HG03432 (cell line): ENCODE measurements around the gene STAT5A.
A peak's percentile ranks its signal among the peaks of the same experiment; 100 is the strongest.
"Not testable (repeated sequence)": the region's sequence is repeated elsewhere in the genome, so short reads cannot be mapped to it uniquely, and the experiment has no call there.

Experiments
- ATAC-seq: cut with Tn5 transposase; IDR thresholded peaks from one replicate; pipeline ENCODE4 v1.9.1; 2021; ENCODE audit warnings: mild to moderate bottlenecking, moderate library complexity; ENCODE audit not compliant: unreplicated experiment

STAT5A gene

DNA sequence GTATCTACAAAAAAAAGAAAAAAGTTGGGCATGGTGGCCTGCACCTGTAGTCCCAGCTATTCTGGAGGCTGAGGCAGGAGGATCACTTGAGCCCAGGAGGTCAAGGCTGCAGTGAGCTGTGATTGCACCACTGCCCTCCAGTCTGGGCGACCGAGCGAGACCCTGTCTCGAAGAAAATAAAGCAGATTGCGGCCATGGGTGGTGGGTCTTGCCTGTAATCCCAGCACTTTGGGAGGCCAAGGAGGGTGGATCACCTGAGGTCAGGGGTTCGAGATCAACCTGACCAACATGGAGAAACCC lies 16.7 kb downstream of the STAT5A start:
- not testable (repeated sequence) for ATAC-seq

DNA sequence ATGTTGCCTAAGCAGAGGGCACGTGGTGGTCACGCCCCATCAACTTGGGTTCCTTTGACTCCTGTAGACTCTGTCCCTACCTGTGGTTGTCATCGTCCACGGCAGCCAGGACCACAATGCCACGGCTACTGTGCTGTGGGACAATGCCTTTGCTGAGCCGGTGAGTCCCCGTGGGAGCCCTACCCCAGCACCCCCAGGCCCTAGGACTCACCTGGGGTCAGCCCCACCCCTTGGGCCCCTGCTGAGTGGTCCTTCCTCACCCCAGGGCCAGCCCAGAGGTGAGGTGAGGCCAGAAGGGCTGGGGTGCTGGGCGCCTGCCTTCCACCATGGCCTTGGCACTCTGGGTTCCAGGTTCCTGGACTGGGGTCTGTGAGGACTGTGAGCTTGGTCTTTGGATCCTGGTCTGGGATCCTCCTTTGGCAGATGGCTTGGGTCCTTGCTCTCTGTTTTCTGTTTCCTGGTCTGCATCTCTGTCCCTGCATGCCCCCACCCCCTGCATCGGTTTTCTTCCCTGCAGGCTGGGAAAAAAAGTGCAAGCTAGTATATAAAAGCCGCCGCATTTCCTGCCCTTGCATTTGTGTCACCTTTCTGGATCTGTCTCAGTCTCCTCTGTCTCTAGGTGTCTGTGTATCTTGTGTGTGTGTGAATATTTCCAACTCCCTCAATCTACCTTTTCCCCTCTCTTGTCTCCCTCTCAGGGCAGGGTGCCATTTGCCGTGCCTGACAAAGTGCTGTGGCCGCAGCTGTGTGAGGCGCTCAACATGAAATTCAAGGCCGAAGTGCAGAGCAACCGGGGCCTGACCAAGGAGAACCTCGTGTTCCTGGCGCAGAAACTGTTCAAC lies 17.5 kb downstream of the STAT5A start:
- no peak for ATAC-seq

DNA sequence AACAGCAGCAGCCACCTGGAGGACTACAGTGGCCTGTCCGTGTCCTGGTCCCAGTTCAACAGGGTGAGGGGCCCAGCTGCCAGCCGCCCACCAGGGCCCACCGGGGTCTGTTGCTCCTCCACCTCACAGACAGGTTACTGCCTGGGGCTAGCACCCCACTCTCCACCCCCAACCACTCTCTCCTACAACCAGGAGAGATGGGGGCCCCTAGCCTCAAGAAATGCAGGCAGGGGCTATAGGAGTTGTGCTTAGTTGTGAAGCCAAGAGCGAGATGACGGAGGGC lies 18.0 kb downstream of the STAT5A start:
- ATAC-seq, result no peak

DNA sequence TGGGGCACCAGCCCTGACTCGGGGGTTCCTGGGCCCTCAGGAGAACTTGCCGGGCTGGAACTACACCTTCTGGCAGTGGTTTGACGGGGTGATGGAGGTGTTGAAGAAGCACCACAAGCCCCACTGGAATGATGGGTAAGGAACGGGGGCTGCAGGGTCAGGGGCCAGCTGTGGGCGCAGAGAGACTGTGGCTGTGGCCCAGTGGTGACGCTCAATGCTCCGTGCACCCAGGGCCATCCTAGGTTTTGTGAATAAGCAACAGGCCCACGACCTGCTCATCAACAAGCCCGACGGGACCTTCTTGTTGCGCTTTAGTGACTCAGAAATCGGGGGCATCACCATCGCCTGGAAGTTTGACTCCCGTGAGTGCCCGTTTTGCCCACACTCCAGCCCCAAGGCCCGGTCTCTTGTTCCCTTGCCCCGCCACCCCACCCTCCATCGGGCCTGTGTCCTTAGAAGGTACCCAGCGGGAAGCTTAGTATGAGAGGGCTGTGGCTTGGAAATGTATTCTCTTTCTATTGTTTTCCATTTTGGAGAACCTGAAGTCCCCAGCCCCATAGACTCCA lies 19.1 kb downstream of the STAT5A start:
- no peak for ATAC-seq

DNA sequence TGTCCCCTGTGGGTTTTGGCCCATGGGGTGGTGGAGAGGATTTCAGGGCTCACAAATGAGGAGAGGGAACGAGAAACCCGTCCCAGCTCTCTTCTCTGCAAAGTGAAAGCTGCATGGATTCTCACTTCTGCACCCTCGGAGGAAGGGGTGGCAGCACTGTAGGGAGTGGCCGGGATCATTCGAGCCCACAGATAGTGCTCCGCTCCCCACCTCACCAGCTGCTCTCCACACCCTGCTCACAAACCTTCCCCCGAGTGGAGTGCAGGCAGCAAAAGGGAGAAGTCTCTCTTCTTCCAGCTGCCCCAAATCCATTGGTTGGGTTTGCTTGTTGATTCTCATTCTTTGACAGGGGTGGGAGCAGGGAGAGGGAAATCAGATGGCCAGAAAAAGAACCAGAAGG lies 20.1 kb downstream of the STAT5A start:
- ATAC-seq, result no peak

DNA sequence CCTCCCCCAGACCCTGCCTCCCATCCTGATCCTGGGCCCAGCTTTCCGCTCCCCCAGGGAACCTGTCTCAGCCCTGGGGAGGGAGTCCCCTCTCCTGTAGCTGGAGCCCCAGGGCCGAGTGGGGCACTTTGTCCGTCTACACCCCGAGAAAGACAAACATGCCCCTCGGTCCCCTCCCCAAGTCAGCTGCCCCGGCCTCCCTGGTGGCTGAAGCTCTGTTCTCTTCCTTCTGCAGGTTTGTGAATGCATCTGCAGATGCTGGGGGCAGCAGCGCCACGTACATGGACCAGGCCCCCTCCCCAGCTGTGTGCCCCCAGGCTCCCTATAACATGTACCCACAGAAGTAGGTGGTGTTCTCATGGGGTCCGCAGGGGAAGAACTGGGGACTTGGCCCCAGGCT lies 20.8 kb downstream of the STAT5A start:
- no peak for ATAC-seq

DNA sequence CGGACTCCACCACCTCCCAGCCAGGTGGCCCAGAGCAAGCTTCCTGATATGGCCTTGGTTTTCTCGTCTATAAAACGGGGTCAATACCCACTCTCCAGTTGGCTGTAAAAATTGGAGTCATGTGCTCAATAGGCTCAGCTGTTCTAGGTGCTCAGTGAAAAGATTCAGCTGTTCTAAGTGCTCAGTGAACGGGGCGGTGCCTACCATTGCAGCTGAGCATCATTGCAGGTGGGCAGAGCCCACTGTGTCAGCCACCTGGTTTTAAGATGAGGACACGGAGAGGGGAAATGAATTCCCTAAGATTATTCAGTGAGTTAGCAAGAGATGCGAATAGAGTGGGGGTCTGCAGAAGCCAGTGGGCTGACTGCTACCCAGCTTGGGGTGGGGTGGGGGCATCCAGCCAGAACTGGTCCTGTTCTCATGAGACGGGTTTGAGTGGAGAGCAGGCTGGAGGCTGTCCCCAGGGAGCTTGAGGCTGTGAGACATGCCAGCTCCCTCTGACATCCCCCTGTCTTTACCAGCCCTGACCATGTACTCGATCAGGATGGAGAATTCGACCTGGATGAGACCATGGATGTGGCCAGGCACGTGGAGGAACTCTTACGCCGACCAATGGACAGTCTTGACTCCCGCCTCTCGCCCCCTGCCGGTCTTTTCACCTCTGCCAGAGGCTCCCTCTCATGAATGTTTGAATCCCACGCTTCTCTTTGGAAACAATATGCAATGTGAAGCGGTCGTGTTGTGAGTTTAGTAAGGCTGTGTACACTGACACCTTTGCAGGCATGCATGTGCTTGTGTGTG lies 21.9 kb downstream of the STAT5A start:
- ATAC-seq, result no peak

DNA sequence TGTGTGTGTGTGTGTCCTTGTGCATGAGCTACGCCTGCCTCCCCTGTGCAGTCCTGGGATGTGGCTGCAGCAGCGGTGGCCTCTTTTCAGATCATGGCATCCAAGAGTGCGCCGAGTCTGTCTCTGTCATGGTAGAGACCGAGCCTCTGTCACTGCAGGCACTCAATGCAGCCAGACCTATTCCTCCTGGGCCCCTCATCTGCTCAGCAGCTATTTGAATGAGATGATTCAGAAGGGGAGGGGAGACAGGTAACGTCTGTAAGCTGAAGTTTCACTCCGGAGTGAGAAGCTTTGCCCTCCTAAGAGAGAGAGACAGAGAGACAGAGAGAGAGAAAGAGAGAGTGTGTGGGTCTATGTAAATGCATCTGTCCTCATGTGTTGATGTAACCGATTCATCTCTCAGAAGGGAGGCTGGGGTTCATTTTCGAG lies 22.5 kb downstream of the STAT5A start:
- no peak for ATAC-seq

DNA sequence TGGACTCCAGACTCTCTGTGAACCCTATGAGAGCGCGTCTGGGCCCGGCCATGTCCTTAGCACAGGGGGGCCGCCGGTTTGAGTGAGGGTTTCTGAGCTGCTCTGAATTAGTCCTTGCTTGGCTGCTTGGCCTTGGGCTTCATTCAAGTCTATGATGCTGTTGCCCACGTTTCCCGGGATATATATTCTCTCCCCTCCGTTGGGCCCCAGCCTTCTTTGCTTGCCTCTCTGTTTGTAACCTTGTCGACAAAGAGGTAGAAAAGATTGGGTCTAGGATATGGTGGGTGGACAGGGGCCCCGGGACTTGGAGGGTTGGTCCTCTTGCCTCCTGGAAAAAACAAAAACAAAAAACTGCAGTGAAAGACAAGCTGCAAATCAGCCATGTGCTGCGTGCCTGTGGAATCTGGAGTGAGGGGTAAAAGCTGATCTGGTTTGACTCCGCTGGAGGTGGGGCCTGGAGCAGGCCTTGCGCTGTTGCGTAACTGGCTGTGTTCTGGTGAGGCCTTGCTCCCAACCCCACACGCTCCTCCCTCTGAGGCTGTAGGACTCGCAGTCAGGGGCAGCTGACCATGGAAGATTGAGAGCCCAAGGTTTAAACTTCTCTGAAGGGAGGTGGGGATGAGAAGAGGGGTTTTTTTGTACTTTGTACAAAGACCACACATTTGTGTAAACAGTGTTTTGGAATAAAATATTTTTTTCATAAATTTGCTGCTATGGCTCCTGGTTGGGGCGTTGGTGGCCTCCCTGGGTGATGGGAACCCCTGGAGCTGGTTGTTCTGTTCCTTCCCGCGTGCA lies 23.1 kb downstream of the STAT5A start:
- no peak for ATAC-seq

DNA sequence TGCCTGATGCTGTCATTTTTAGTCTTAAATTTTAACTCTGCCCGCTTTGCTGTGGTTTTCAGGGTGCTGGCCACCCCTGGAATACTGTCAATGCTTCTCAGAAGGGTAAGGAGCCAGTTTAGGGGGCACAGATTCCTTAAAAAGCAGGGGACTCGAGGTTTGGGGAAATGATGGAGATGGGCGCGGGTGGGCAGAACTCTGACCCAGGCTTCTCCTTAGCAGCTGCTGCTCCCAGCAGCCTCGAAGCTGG lies 23.7 kb downstream of the STAT5A start:
- ATAC-seq, result no peak

DNA sequence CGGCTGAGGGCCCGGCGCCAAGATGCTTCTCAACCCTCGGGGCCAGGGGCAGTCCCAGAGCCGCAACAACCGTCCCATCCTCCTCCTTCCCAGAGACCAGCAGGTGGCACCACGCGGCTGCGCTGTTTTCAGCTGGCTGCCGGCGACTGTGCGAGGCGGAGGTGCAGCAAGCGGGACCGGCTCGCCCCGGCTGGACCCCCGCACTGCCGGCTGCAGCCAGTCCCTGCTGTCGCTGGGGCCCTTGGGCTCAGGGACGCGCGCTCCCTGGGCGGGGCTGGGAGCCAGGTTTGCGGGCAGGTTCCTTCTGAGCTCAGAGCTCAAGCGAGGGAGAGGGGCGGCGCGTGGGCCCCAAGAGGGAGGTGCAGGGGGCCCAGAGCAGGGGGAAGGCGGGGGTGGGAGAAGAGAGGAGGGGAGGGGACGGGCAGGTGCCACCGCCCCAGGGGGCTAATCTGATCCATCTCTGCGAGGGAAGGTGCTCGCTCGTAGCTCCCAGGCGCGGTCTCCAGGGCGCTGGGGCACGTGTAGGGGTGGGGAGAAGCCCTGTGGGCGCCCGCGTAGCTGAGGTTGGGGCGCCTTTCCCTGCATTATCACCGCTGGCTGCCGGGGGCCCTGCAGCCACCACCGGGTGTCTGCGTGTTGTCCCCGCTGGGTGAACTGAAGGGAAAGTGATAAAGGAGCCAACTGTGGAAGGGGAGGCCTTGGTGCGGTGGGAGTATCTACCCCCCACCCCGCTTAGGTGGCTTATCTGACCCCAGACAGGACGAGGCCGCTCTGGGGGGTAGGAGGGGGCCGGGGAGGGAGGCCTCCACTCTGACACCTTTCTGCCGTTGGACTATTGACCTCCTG lies 24.2 kb downstream of the STAT5A start:
- ATAC-seq, result peak; percentile 54

DNA sequence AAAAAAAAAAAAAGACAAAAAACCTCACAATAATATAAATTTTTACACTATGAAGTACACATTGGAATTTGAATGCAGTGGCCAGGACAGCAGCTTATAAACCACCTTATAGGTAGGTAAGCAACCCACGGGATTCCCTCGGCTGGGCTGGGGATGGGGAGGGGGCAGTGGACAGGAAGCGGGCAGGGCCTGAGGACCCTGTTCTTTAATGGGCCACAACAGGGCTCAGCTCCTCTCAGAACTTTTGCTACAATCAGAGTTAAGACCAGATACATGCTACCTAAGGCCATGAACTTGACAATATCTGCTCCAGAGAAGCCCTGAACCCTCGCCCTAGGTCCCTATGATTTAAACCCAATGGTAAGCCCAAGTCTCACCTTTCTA lies 25.1 kb downstream of the STAT5A start:
- no peak for ATAC-seq

DNA sequence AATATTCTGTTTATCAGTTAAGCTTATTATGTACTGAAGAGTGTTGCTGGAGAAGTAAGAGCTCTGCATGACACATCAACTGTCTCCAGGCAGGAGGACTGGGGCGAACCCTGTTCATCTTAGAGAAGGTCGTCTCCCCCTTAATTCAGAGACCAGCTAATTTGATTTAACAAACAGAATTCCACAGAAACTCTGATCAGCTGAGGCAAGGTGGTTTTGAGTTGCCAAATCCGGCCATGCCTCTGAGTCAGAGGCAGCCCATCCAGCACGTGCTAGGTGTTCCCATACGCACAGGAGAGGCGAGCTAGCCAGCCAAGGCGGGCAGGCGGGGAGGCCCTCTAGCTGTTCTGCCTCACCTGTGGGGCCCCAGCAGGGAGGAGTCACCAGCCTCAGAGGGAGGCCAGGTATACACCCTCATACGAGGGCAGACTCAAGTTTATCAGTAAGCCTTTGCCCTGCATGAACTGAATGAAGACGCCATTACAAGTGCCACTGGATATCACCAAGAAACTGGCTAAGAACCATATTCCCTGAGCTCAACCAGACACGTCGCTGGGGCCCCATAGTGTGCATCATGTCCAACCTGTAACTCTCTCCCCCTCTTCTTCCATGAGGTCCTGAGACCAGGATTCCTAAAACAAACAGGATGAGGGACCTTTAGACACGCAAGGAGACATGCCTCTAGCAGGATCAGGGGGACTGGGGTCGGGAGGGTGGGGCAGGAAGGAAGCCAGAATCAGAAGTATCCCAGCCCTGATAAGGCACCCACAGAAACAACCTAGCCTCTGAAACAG lies 25.7 kb downstream of the STAT5A start:
- no peak for ATAC-seq

DNA sequence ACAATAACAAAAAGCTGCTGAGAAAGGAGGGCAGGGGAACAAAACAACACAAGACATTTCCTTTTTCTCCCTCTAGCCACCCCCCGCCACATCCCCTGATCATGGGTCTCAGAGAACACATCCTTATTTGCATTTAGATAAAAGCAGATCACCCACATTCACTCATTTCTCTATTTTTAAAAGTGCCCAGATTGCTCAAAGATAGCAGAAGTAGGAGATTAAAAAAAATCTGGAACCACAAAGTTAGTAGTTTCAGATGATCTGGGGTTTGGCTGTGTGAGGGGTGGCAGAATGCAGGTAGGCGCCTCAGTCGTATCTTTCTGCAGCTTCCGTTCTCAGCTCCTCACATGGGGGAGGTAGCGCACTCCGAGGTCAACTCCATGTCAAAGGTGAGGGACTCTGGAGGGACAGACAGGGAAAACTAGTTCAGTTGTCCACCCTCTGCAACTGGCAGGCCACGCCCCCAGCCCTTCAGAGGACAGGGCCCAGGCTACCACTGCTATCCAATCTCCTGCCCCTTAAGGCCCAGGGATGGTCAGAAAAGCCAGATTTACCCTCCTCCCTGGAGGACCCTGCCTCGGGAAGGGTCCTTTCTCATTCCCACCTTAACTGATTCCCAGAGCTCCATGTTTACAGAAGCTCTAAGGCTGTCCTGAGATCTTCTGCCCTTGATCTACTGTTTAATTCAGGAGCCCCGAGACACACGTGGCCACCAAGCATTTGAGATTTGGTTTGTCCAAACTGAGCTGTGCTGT lies 27.3 kb downstream of the STAT5A start:
- no peak for ATAC-seq

DNA sequence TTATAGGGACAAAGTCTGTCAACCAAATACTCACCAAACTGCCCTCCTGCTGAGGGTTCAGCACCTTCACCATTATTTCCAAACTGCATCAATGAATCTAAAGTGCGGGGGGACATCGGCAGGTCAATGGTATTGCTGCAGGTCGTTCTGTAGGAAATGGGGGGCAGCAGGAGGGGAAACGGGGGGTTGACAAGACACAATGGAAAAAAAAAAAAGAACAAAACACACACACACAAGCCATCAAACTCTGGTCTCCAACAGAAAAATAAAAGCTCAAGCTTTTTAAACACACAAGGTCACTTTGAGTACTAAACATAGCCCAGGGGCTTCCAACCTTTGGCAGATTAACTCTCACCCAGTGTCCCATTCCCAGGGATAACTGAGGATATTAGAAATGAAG lies 28.5 kb downstream of the STAT5A start:
- ATAC-seq, result no peak

DNA sequence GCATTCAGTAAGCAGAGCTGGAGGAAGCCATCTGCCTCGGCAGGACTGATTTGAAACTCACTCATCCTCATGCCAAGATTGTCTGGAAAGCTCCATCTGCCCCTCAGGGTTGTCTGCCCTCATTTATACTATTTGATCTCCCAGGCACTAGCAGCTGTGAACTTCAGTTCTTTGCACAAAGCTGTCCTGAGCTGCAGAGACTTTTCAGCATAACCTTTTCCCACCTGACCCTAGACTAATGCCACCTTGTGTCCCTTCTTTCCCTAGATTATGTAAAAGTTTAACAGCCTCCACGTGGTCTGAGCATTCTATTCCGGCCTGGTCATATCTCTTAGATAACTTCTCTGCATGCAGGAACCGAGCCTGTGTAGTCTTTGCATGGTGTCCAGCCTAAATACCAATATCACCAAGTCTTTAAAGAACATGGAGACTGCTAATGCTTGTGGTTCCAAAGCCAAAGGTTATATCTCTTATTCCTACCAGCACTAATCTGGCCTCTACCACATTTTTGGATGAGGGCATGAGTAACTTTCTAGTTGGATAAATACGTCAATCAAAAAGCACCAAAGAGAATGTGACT lies 29.1 kb downstream of the STAT5A start:
- no peak for ATAC-seq

DNA sequence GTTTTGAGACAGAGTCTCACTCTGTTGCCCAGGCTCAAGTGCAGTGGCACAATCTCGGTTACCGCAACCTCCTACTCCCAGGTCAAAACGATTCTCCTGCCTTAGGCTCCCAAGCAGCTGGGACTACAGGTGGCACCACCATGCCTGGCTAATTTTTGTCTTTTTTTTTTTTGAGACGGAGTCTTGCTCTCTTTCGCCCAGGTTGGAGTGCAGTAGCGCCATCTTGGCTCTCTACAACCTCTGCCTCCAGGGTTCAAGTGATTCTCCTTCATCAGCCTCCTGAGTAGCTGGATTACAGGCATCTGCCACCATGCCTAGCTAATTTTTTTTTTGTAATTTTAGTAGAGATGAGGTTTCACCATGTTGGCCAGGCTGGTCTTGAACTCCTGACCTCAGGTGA lies 29.7 kb downstream of the STAT5A start:
- ATAC-seq, result not testable (repeated sequence)

DNA sequence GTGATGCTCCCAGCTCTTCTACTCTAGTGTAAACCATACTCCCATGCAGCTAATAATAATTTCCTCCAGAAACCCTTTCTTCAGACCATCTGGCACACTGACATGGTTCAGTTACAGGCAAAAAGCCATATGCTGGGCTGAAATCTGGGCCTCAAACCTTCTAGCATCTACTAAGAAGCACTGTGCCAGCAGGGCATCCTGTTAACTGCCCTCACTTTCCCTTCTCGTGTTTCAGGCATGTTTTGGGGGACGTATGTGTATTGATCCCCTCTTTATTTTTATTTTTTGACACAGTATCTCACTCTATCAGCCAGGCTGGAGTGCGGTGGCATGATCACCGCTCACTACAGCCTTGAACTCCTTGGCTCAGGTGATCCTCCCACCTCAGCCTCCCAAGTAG lies 33.3 kb downstream of the STAT5A start:
- no peak for ATAC-seq
